Measurements from ENCODE around the gene SYT12.
A peak's percentile ranks its signal among the peaks of the same experiment; 100 is the strongest.
"Not testable (repeated sequence)": the region's sequence is repeated elsewhere in the genome, so short reads cannot be mapped to it uniquely, and the experiment has no call there.

Gene SYT12

GRCh38 chr11:66999555-66999954 lies 23.4 kb upstream of the SYT12 start:
- DNase-seq (ENCODE audit: low read depth): no peak

GRCh38 chr11:67001332-67001731 lies 21.6 kb upstream of the SYT12 start:
- DNase-seq (ENCODE audit: low read depth): no peak

GRCh38 chr11:67002297-67002913 lies 20.5 kb upstream of the SYT12 start:
- DNase-seq (ENCODE audit: low read depth): no peak

GRCh38 chr11:67002921-67003411 lies 20.0 kb upstream of the SYT12 start:
- DNase-seq (ENCODE audit: low read depth): no peak

GRCh38 chr11:67005200-67005599 lies 17.7 kb upstream of the SYT12 start:
- not testable (repeated sequence) for DNase-seq (ENCODE audit: low read depth)

- peak; percentile 35 for DNase-seq (ENCODE audit: low read depth)
Measured at GRCh38 chr11:67006029-67006884, 16.7 kb upstream of the SYT12 start.

GRCh38 chr11:67007126-67007525 lies 15.8 kb upstream of the SYT12 start:
- DNase-seq (ENCODE audit: low read depth): no peak

GRCh38 chr11:67010296-67010905 lies 12.5 kb upstream of the SYT12 start:
- DNase-seq (ENCODE audit: low read depth): no peak

- no peak for DNase-seq (ENCODE audit: low read depth)
Measured at GRCh38 chr11:67013511-67014045, 9.4 kb upstream of the SYT12 start.

- DNase-seq (ENCODE audit: low read depth): no peak
Measured at GRCh38 chr11:67014343-67014742, 8.6 kb upstream of the SYT12 start.

- no peak for DNase-seq (ENCODE audit: low read depth)
Measured at GRCh38 chr11:67015048-67015447, 7.9 kb upstream of the SYT12 start.

GRCh38 chr11:67016550-67016949 lies 6.4 kb upstream of the SYT12 start:
- no peak for DNase-seq (ENCODE audit: low read depth)

GRCh38 chr11:67020949-67021348 lies 2.0 kb upstream of the SYT12 start:
- DNase-seq (ENCODE audit: low read depth): no peak

- no peak for DNase-seq (ENCODE audit: low read depth)
Measured at GRCh38 chr11:67022341-67022933, 497 bp upstream of the SYT12 start.

GRCh38 chr11:67023957-67024353 lies 1.0 kb downstream of the SYT12 start:
- no peak for DNase-seq (ENCODE audit: low read depth)

- DNase-seq (ENCODE audit: low read depth): no peak
Measured at GRCh38 chr11:67024410-67024809, 1.5 kb downstream of the SYT12 start.

GRCh38 chr11:67024966-67025365 lies 2.0 kb downstream of the SYT12 start:
- DNase-seq (ENCODE audit: low read depth): no peak

- no peak for DNase-seq (ENCODE audit: low read depth)
Measured at GRCh38 chr11:67025750-67026149, 2.8 kb downstream of the SYT12 start.

GRCh38 chr11:67026941-67027340 lies 4.0 kb downstream of the SYT12 start:
- no peak for DNase-seq (ENCODE audit: low read depth)

GRCh38 chr11:67027483-67027930 lies 4.6 kb downstream of the SYT12 start:
- no peak for DNase-seq (ENCODE audit: low read depth)

- no peak for DNase-seq (ENCODE audit: low read depth)
Measured at GRCh38 chr11:67027943-67028542, 5.1 kb downstream of the SYT12 start.

GRCh38 chr11:67029146-67029545 lies 6.2 kb downstream of the SYT12 start:
- no peak for DNase-seq (ENCODE audit: low read depth)

Measured in HS-27A (cell line).